ENCODE results near the gene ZBTB20.

The ZBTB20 gene

DNA sequence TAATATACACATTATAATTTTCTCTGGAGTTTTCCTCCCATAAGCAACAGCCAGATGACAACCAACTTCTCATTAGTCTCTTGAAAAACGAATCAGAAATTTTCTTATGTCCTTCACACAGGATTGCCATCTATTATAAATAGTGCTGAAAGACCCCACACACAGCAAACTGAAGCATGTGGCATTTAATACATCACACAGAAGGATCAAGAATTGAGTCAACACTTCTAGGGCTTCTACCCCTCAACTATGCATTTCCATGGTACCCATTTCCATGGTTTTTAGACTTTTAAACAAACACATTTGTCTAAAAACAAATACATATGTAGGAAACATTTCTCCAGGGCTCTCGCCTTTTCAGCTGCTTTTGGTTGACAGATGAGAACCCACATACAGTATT is 282.1 kb downstream of the ZBTB20 start:
- DNase-seq: no peak

DNA sequence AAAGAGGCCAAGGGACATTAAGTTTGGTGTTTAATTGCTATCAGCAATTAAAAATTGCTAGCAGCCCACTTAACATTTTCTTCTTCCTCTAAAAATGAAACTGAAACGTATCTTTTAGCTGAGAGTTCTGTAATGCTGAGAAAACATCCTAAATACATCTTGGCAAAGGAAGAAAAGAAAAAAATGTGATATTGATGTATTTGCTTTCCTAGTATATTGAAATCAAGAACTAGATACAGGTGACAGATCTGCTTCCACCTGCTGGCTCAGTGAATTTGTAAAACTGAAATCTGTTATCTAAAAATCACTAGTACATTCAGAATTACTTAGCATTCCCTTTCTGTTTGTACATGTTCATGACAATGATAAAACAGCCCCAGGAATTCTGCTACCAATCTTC is 283.2 kb downstream of the ZBTB20 start:
- no peak for DNase-seq

DNA sequence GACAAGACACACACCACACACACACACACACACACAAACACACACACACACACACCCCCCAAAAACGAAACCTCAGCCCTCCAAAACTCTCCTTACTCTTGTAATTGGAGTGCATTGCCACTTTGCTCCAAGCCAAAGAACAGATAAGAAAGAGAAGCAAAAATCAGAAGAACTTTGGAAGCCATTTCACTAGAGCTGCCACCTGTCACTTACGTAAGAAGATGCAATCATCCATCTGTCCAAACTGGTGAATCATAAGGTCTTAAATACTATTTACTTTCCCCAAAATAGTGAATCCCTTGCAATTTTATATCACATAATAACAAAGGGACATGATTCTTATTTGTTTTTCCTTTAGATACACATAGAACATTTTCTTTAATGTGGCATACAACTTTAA is 285.4 kb downstream of the ZBTB20 start:
- DNase-seq: peak in 1 of 2 experiments; percentile 60

DNA sequence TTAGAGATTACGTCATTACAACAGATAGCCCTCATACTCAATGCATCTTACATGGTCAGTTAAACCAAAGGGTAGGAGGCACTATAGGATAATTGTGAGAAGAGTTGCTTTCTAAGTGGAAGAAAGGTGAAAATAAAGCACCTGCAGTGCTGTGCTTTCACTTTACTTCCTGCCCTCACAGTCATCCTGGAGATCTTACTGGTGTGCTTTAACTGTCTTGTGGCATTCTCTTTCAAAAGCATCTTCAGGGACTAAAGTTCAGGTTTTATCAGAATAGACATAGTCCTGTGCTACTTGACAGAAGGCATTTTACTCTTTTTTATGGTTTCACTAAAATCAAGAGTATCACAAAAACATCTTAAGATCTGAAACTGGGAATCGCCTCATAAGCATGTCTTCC is 286.6 kb downstream of the ZBTB20 start:
- DNase-seq: no peak

DNA sequence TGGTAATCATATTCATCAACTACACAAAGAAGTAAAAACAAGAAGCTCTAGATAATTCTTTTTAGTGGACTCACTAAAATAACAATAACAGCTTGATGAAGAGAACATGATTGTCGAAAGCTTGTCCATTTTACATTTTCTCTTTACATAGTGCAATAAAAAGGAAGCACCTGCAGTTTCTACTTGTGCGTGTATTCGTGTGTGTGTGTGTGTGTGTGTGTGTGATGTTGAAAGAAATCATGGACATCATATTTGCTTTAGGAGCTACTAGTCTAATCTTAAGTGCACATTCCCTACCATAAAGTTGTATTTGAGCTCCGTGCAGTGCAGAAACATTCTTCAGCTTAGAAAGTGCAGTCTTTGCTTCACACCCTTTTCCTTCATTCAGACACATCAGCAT is 288.8 kb downstream of the ZBTB20 start:
- DNase-seq: no peak

DNA sequence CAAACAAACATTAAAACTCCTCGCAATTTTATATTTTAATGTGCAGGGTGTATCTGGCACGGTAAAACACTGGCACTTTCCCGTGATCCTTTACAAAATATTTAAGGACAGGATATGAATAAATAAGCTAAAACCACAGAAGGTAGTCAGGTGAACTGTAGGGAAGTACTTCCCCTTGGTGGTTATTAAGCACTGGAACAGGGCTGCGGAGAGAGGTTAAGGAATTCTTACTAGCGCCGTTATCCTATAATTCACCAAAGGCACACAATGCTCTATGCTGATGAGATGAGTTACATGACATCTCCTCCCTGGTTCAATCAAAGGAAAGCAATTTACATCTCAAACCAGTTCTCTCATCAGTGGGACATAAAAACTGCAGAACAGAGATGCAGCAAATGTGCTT is 289.8 kb downstream of the ZBTB20 start:
- no peak for DNase-seq

DNA sequence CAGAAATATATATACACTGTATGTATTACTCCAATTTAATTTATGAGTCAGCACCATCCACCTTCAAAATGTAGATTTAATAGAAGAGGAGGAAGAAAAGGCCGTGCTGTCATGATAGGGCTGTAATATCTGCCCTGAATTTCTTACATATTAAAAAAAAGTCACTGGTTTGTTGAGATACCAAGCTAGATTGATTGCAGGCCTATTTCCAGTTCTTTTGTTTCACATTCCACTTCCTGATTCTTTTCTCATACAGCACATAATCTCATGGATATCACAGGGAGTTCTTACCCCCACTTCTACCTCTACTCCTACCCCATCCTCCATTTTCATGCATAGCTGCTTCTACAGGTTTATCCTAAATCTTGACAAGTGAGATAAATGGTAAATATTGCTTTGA is 290.3 kb downstream of the ZBTB20 start:
- no peak for DNase-seq

DNA sequence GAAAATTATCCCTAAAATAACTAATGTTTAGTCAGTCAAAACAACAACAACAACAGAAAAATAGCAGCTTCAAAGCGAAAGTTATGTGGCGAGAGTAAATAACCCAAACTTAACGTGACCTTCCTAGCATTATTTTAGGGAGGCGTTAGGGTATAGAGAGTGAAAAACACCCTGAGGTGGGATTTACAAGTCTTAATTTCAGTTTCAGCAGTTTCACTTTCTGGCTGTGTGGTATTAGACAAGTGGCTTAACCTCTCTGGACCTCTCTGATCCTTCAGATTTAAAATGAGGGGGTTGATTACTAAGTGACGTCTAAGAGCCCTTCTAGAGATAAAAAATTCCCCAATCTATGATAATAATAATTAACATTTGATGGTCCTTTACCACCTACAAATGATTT is 291.2 kb downstream of the ZBTB20 start:
- DNase-seq: no peak

DNA sequence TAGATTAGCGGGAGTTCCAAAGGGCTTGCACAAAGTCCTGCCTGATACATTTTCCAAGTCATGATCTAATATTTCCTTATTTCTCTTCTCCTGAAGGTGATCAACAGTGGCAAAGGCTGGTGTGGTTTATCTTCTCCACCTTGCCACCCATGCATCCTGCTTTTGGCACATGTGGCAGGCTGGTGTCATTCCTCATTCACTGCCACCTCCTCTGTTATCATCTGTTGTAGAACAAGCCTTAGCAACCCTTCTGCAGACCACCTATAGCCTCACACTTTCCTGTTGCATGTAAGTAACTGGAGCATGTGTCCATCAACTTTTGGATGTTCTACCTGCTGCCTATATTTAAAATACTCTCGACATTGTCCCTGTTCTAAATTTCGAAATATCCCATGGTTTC is 294.1 kb downstream of the ZBTB20 start:
- DNase-seq: no peak

DNA sequence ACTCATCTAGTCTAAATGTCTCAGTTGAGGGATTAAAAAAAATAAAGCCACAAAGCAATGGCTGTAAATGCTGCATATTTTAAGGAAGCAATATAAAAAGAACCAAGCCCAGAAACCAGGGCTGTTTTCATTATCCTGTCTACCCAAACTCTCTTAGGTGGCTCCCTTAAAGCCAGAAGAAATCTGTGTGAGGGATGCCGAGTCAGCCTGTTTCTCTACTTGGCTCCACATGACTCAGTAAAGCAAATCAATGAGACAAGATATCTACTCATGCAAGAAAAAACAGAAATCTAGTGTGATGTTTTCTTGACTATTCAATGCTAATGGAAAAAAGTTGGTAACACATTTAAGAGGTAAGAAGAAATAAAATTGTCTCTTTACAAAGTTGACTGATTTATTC is 296.2 kb downstream of the ZBTB20 start:
- no peak for DNase-seq

DNA sequence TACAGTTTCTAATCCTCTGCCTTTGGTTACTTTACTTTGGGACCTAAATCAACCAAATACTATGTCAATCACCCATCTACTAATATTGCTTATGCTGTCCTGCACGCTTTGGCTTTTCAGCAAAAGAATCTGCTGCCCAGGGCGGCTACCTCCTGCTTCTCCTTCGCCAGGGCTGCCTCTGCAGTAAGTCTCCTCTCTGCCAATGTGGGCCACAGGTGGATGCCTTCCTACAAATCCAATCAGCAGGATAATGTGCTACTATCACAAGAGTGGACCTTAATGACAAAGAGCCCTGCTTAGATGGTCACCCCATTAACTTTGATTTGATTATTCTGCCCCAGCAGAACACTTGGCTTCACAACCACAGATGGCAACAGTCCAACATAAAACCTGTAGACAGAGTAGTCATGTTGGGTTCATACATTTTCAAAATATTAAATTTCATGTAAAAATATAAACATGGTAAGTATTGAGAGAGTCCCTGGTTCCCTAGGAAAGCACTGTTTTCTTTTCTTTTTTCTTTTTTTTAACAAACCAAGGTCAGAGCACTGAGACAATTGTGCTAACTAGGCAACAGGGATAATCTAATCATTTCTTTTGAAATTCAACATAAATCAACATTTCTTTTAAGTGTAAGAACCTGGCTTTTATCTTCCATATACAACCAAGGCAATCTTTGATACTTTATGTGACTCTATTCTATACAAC is 298.3 kb downstream of the ZBTB20 start:
- DNase-seq: peak in 1 of 2 experiments; percentile 32

DNA sequence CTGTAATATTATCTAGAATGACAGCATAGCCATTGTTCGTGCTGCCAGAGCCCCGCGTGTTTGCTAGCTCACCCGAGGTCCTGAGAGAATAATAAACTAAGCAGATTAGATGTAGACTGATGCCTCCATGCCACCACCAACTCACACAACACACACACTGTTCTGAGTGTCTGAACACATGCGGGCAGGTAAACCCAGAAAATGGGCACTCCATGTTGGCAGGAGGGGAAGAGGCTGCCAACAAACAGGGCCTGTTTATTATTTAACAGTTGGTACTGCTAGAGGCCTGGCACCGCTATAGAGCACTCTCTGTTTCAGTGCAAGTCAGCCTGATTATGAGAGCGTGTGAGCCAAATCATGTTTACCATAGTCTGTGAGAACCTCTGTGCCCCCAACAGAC is 299.0 kb downstream of the ZBTB20 start:
- no peak for DNase-seq

DNA sequence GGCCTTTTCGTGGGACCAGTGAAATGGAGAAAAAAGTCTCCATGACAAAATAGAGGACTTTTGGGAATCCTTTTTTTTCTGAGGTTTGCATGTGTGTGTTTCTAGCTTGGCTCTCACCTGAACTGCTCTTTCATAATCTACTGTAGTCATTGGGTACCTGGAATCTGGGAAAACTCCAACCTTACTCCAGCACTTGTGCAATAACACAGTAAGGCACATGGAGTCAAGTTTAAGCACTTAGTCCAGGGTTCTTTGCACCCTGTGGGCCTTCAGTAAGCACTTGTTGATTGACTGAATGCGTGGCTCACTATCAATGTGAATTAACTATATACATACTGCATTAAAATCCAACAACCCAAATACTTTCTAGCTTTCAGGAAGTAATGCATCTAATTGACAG is 299.5 kb downstream of the ZBTB20 start:
- no peak for DNase-seq

DNA sequence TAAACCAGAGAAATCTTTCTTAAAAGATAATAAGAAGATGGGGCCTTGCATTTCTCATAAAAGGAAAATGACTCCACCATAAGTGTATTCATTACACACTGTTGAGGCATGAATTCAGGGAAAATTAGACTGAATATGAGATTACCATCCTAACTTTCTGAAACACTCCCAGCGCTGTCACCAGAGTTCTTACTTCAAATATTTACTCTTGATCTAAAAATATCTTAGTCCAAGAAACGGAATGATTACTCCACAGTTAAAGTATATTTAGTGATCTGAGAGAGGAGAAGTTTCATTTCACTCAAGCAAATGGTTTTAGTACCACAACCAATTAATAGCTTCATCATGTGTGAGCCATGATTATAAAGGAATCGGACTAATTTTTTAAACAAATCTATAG is 300.3 kb downstream of the ZBTB20 start:
- no peak for DNase-seq

DNA sequence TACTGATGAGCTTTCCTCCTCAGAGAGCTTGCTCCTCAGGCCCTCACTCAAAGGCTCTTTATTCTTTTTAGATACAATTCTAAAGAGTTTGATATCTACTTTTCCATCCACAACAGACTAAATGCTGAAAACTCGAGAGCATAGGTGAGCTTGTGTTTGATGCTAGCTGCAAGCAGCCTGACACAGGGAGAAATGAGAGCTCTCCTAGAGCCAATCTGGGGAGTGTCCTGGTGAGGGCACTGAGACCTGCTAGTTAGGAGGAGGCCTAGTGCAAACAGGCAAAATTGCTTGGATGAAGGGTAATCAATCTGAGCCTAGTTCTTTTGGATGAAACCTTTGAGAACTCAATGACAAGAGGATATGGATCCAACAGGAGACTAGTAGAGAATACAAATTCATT is 300.8 kb downstream of the ZBTB20 start:
- peak in 1 of 2 experiments; percentile 8 for DNase-seq

DNA sequence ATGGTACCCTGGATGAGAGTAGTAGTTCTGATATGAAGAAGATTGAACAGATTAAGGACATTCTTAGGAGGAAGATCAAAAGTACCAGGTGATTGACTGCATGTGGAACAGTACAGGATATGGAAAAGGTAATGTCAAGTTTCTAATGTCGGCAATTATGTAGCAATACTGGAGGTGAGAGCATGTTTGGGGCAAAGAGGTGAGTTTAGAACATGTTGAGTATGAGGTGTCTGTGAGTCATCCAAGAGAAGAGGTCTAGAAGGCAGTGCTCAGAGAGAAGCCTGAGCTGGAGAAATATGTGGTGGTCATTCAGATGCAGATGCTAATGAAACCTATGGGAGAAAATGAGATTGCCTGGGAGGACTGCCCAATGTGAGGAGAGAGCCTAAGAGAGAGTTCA is 305.6 kb downstream of the ZBTB20 start:
- DNase-seq: no peak

DNA sequence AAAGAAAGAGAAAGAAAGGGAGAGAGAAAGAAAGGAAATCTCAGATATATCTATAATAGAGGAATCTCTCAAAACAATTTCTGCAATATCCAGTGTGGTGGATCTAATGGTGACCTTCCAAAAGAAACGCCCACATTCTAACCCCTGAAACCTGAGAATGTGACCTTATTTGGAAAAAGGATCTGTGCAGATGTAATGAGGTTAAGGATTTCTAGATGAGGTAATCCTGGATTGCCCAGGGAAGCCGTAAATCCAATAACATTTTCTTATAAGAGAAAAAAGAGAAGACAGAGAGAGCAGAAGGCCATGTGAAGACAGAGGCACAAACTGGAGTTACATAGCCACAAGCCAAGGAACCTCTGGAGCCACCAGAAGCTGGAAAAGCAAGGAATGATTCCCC is 307.6 kb downstream of the ZBTB20 start:
- no peak for DNase-seq

DNA sequence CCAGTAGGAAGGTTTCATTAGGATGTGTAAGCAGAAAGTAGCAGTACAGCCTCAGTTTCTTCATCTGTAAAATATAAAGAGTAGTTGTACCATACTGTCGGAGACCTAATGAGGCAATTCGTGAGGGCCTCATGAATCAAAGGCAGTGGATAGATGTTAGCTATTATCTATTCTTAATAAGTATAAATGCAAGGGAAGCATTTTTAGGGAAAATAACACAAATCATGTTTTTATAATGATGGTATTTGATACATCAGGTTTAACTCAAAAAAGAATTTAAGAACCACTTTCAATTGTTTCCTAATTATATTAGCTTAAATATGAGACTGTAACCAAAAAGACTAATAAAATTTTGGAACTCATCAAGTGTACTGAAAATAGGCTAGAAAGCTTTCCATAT is 309.1 kb downstream of the ZBTB20 start:
- DNase-seq: no peak

DNA sequence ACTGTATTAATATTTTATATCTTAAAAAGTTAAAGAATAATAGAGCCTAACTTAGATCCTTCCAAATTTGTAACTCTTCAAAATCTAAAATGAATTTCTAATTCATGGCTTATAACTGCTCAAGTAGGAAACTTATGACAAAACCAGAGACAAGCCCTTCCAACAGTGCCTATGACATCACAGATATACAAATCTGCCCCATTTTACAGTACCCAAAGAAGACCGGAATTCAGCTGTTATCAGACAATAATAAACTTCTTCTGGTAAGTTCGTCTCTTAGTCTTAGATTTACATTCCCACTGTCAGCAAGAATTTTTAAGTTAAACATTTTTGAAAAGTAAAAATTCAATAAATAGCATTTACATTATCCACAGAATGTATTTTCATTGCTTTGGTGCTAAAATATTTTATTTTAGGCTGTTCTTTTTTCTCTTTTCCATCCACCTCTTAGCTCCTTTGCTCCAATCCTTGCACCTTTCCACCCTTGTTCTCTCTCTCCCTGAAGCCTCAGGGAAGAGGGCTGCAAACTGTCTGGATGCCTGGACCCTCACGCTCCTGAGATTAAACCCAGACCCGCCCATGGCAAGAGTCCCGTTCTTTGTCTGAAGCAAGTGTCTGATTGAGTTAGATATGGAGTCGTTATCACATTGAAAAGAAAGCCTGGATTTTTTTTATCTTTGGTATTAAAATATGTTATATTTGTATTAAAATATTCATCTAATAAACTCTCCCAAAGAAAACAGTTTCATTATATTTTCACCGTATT is 312.7 kb downstream of the ZBTB20 start:
- DNase-seq: no peak

DNA sequence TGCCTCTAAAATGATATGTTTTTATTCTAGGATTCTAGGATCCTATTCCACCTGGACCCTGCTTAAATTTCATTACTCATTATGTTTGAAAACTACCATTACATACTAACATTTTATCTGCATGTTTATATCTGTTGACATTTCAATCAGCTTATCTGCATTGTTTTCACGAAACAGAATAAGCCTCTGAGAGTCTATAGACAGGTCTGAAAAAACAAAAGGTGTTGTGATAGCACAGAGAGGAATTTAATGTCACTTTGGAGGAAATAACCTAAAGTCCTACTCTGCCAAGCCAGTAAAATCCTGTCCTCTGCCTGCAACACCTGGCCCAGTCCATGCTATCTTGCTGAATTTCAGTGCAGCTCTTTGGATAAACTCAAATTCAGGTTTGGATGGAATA is 315.2 kb downstream of the ZBTB20 start:
- no peak for DNase-seq

DNA sequence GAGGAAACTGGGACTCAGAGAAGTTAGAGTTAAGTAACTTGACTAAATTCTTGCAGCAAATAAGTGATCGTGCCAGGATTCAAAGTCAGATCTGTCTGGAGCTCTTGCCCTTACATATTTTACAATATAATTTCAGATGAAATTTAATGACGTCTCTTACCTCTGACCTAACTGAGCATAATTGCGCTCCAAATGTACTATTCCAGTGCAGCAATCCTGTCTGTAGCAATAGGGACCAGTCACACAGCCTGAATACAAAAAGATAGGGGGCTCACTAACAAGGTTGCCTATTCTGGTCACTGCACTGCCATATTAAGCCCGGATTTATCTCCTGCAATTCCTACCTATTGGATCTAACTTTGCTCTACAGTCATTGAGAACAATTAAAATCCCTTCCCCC is 316.4 kb downstream of the ZBTB20 start:
- no peak for DNase-seq

DNA sequence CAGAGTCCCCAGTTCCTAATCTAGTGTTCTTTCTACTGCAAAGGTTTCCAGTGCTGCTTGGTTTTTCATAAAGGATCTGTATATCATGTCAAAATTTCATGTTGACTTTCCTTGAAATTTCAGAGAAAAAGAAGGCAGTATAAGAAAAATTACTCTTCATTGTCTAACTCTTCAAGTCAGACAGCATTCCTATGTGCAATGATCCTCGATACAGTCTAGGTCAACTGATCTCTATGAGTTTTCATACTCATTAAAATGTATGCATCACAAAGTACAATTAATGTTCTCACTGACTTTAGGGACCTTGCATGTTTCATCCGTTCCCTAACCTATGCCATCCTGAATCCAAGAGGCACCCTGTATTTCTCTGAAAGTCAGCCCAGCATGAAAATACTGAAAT is 317.3 kb downstream of the ZBTB20 start:
- no peak for DNase-seq

DNA sequence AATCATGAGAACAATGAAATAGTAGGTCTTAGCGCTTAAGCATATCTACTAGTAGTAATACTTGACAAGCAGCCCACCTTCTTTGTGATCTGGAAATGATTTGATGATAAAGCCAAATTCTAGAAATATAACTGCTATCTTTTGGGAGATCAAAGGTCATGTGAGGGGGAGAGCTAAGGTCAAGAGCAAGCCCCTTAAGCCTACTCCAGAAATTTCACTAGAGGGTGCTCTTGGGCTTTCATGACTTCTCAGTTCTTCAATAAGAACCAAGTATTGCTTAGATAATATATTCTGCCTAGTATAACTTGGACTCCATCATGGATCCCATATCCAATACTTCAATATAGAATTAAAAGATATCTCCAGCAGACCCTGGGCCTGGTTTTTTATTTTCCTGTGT is 319.6 kb downstream of the ZBTB20 start:
- DNase-seq: peak; percentile 16 to 33

DNA sequence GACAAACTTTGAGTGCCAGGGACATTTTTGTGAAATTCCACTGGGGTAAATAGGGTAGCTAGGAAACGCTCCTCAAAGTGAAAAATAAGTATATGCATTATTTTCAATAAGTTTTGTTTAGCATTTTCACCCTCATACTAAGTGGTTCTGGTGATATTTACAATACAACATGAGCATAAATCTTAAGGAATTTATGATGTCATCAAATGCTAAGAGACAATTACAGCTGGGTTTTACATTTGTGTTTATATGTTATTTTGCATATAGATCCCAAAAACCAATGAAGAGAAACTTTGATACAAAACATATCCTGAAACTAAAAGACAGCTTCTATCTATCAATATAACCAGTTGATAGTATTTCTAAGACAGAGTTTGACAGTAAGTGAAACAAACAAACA is 323.1 kb downstream of the ZBTB20 start:
- DNase-seq: no peak

DNA sequence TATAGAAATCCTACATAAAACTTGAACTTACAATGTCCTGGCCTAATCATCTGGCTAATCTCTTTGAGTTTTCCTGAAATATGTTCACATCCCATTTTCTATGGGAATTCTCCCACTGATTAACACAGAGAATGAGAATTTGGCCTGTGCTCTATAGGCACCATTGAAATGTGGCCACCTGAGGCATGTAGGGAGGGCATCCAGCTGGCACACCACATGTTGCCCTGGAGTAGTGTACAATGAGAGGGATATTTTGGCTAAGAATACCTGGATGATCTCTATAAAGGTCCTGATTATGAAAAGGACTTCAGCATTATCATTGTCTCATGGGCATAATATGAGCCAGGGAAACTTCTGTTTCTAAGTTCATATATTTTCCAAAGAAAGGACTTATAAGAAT is 324.0 kb downstream of the ZBTB20 start:
- no peak for DNase-seq

Data from NCI-H1930 (cell line).